GM15510 (cell line): ENCODE results near the gene CCDC60.

Source experiments
- POLR2A ChIP-seq: IDR thresholded peaks from 3 replicates; pipeline ENCODE4 v1.6.1; 2011; ENCODE audit warnings: borderline replicate concordance; ENCODE audit not compliant: insufficient read length; ENCODE audit errors: extremely low read depth

Gene CCDC60

GRCh38 chr12:119447126-119447525 lies 112.6 kb downstream of the CCDC60 start:
- no peak for TF ChIP-seq POLR2A

GRCh38 chr12:119447618-119448017 lies 113.1 kb downstream of the CCDC60 start:
- TF ChIP-seq POLR2A = no peak

- no peak for TF ChIP-seq POLR2A
Measured at GRCh38 chr12:119448611-119449131, 114.1 kb downstream of the CCDC60 start.

- TF ChIP-seq POLR2A = no peak
Measured at GRCh38 chr12:119450771-119451170, 116.2 kb downstream of the CCDC60 start.

GRCh38 chr12:119456824-119457223 lies 122.3 kb downstream of the CCDC60 start:
- no peak for TF ChIP-seq POLR2A

- TF ChIP-seq POLR2A = no peak
Measured at GRCh38 chr12:119457271-119457670, 122.7 kb downstream of the CCDC60 start.

GRCh38 chr12:119459481-119459880 lies 125.0 kb downstream of the CCDC60 start:
- TF ChIP-seq POLR2A = no peak

GRCh38 chr12:119460876-119461275 lies 126.3 kb downstream of the CCDC60 start:
- TF ChIP-seq POLR2A = no peak

- no peak for TF ChIP-seq POLR2A
Measured at GRCh38 chr12:119461636-119462214, 127.2 kb downstream of the CCDC60 start.

GRCh38 chr12:119463211-119463926 lies 128.8 kb downstream of the CCDC60 start:
- no peak for TF ChIP-seq POLR2A

GRCh38 chr12:119468296-119468695 lies 133.8 kb downstream of the CCDC60 start:
- TF ChIP-seq POLR2A = no peak

GRCh38 chr12:119475650-119476049 lies 141.1 kb downstream of the CCDC60 start:
- no peak for TF ChIP-seq POLR2A

GRCh38 chr12:119476951-119477350 lies 142.4 kb downstream of the CCDC60 start:
- TF ChIP-seq POLR2A = no peak

GRCh38 chr12:119479121-119479561 lies 144.6 kb downstream of the CCDC60 start:
- TF ChIP-seq POLR2A = no peak

- TF ChIP-seq POLR2A = no peak
Measured at GRCh38 chr12:119480551-119480950, 146.0 kb downstream of the CCDC60 start.

GRCh38 chr12:119486599-119487154 lies 152.1 kb downstream of the CCDC60 start:
- TF ChIP-seq POLR2A = no peak

GRCh38 chr12:119491814-119492213 lies 157.3 kb downstream of the CCDC60 start:
- no peak for TF ChIP-seq POLR2A

GRCh38 chr12:119500209-119500608 lies 165.7 kb downstream of the CCDC60 start:
- no peak for TF ChIP-seq POLR2A
